Measurements from ENCODE around the gene NAPG. TPM values are rescaled to one million over a fixed set of nuclear protein-coding genes. Genes with fewer than 3 reads are reported as not detected.

NAPG gene
- total RNA-seq, 2 donors from 2014 or later: 35.3 to 42.9 TPM

GRCh38 chr18:10515456-10515855 is 10.4 kb upstream of the NAPG start:
- H3K27me3 Mint-ChIP-seq (ENCODE audit: insufficient read depth): peaks cover 3% of the 10 kb centered on the region

GRCh38 chr18:10516078-10516477 is 9.7 kb upstream of the NAPG start:
- Histone ChIP-seq H3K27me3 (ENCODE audit: control insufficient read depth, insufficient read depth, low read length, poor library complexity, severe bottlenecking) (no peaks in the 10 kb centered on the region), H3K9me3 (ENCODE audit: control insufficient read depth, low read length) (no peaks in the 10 kb centered on the region), H3K4me3 (ENCODE audit: low read length) (no peak overlapping the region), H3K9ac (ENCODE audit: extremely low read depth, low read length, poor library complexity, severe bottlenecking) (no peak overlapping the region), H3K36me3 (ENCODE audit: control insufficient read depth, insufficient read depth, low read length) (no peaks in the 10 kb centered on the region), H3K4me1 (ENCODE audit: control insufficient read depth, insufficient read depth, low read length) (no peaks in the 10 kb centered on the region), H3K27ac (ENCODE audit: low read depth, low read length) (no peak overlapping the region)
- no peak for DNase-seq
- H3K4me1 Mint-ChIP-seq: peaks cover 3% of the 10 kb centered on the region
- TF ChIP-seq CTCF (conservative IDR thresholded peaks at IDR 0.05): no peak
- peaks cover 3% of the 10 kb centered on the region for H3K27me3 Mint-ChIP-seq (ENCODE audit: insufficient read depth)
- 82 to 100% methylated on average over 1 to 2 of the region's 2 CpGs for WGBS, 2 experiments (ENCODE audit: insufficient coverage in 1 of 2, insufficient read length in 1 of 2)
- H3K36me3 Mint-ChIP-seq (ENCODE audit: low read depth): no peaks in the 10 kb centered on the region
- peaks cover 1% of the 10 kb centered on the region for H3K9me3 Mint-ChIP-seq
- no peak overlapping the region for H3K27ac Mint-ChIP-seq
- no peak overlapping the region for H3K4me3 Mint-ChIP-seq

More at GRCh38 chr18:10515456-10515855, 10.4 kb upstream of the NAPG start:
- Histone ChIP-seq H3K27ac (ENCODE audit: low read depth, low read length) (no peak overlapping the region), H3K27me3 (ENCODE audit: control insufficient read depth, insufficient read depth, low read length, poor library complexity, severe bottlenecking) (no peaks in the 10 kb centered on the region), H3K36me3 (ENCODE audit: control insufficient read depth, insufficient read depth, low read length) (no peaks in the 10 kb centered on the region), H3K4me3 (ENCODE audit: low read length) (no peak overlapping the region), H3K4me1 (ENCODE audit: control insufficient read depth, insufficient read depth, low read length) (no peaks in the 10 kb centered on the region), H3K9me3 (ENCODE audit: control insufficient read depth, low read length) (no peaks in the 10 kb centered on the region), H3K9ac (ENCODE audit: extremely low read depth, low read length, poor library complexity, severe bottlenecking) (no peak overlapping the region)
- TF ChIP-seq CTCF (conservative IDR thresholded peaks at IDR 0.05): no peak
- Mint-ChIP-seq H3K9me3 (peaks cover 1% of the 10 kb centered on the region), H3K4me1 (peaks cover 3% of the 10 kb centered on the region), H3K4me3 (no peak overlapping the region), H3K36me3 (ENCODE audit: low read depth) (no peaks in the 10 kb centered on the region), H3K27ac (no peak overlapping the region)
- DNase-seq: no peak
- 62 to 63% methylated on average over 4 of the region's 4 CpGs for WGBS, 2 experiments (ENCODE audit: insufficient coverage in 1 of 2, insufficient read length in 1 of 2)

GRCh38 chr18:10518595-10519255 is 7.1 kb upstream of the NAPG start:
- Mint-ChIP-seq H3K27me3 (ENCODE audit: insufficient read depth) (no peaks in the 10 kb centered on the region), H3K4me3 (no peak overlapping the region), H3K36me3 (ENCODE audit: low read depth) (no peaks in the 10 kb centered on the region), H3K4me1 (peaks cover 3% of the 10 kb centered on the region), H3K27ac (no peak overlapping the region), H3K9me3 (peaks cover 1% of the 10 kb centered on the region)
- Histone ChIP-seq H3K4me3 (ENCODE audit: low read length) (no peak overlapping the region), H3K27ac (ENCODE audit: low read depth, low read length) (no peak overlapping the region), H3K4me1 (ENCODE audit: control insufficient read depth, insufficient read depth, low read length) (no peaks in the 10 kb centered on the region), H3K27me3 (ENCODE audit: control insufficient read depth, insufficient read depth, low read length, poor library complexity, severe bottlenecking) (no peaks in the 10 kb centered on the region), H3K9me3 (ENCODE audit: control insufficient read depth, low read length) (no peaks in the 10 kb centered on the region), H3K9ac (ENCODE audit: extremely low read depth, low read length, poor library complexity, severe bottlenecking) (no peak overlapping the region), H3K36me3 (ENCODE audit: control insufficient read depth, insufficient read depth, low read length) (no peaks in the 10 kb centered on the region)
- 90% methylated on average over 7 to 12 of the region's 12 CpGs for WGBS, 2 experiments (ENCODE audit: insufficient coverage in 1 of 2, insufficient read length in 1 of 2)
- DNase-seq: no peak
- peak; percentile 42 for TF ChIP-seq CTCF (conservative IDR thresholded peaks at IDR 0.05)

Measured in endodermal cell (in vitro differentiated cells).